Mucosa of descending colon (tissue), 3 donors: ENCODE results near the gene LYZL6. TPM values are rescaled to one million over a fixed set of nuclear protein-coding genes. Genes with fewer than 3 reads are reported as not detected.
A peak's percentile ranks its signal among the peaks of the same experiment; 100 is the strongest.

ENCODE experiments used
- ATAC-seq: fragments of 200-7000 bp; cut with Tn5 transposase; one replicate; pipeline ENCODE4 v1.9.1; 2020; ENCODE audit warnings: mild to moderate bottlenecking, moderate library complexity
- DNase-seq, 3 donors: peaks; one replicate each; pipeline ENCODE4 v3.0.0-alpha.2; 2020
- H3K36me3 ChIP-seq: fragments of 200-600 bp; one replicate; pipeline ENCODE4 v1.8.0; 2021; ENCODE audit warnings: low read depth, mild to moderate bottlenecking
- H3K4me1 ChIP-seq: fragments of 200-600 bp; one replicate; pipeline ENCODE4 v1.8.0; 2021; ENCODE audit warnings: low read depth, mild to moderate bottlenecking
- H3K4me3 ChIP-seq: fragments of 200-600 bp; one replicate; pipeline ENCODE4 v1.8.0; 2021; ENCODE audit warnings: mild to moderate bottlenecking
- H3K9me3 ChIP-seq: fragments of 200-600 bp; one replicate; pipeline ENCODE4 v1.8.0; 2021; ENCODE audit warnings: mild to moderate bottlenecking
- intact Hi-C, 2 donors: fragments of 100-400 bp; cut with DNase I in 1 of 2; cut with micrococcal nuclease in 1 of 2; formaldehyde crosslinking; loops; one replicate each; pipeline versions ENCODE4 v1.11.0 to v1.11.1; 2022; cut with DNase I, micrococcal nuclease
- total RNA-seq, 3 donors: library from RNA; stranded (reverse); fragmentation: NEBNext Ultra II Directional in 2 of 3; extraction: Animal tissue kit (Norgen Biotek cat#: 25700) in 2 of 3; gene quantifications; one replicate each; pipeline versions ENCODE4 v1.2.1 to v1.2.4, GENCODE V29; 2021 to 2023
- TF ChIP-seq, protein P1 (sequence below): fragments of 200-600 bp; IDR thresholded peaks from one replicate; pipeline ENCODE4 v1.8.0; 2022; ENCODE audit warnings: antibody characterized with exemption, mild to moderate bottlenecking
- donor health status: DM: no; HTN: no; CAD: no; lungs with moderate emphysema.
- donor health status: DM: no; HTN: no; CAD: no.
- donor health status: DM: no; HTN: yes; CAD: no.

The LYZL6 gene
- total RNA-seq, 3 donors from 2014 or later, result not detected

DNA sequence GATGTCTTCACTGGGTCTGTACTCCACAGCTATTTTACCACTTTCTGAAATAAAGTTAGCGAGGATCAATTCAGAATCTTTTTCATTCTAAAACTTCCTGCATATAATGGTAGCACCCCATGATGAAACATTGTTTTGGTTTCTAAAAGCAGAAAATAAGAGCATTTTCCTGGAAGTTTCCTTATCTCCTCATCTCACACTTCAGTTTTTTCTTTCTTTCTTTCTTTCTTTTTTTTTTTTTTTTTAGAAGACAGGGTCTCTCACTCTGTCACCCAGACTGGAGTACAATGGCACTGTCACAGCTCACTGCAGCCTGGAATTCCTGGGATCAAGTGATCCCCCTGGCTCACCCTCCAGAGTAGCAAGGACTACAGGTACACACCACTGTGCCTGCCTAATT, 23.3 kb downstream of the LYZL6 start:
- TF ChIP-seq, protein P1, sequence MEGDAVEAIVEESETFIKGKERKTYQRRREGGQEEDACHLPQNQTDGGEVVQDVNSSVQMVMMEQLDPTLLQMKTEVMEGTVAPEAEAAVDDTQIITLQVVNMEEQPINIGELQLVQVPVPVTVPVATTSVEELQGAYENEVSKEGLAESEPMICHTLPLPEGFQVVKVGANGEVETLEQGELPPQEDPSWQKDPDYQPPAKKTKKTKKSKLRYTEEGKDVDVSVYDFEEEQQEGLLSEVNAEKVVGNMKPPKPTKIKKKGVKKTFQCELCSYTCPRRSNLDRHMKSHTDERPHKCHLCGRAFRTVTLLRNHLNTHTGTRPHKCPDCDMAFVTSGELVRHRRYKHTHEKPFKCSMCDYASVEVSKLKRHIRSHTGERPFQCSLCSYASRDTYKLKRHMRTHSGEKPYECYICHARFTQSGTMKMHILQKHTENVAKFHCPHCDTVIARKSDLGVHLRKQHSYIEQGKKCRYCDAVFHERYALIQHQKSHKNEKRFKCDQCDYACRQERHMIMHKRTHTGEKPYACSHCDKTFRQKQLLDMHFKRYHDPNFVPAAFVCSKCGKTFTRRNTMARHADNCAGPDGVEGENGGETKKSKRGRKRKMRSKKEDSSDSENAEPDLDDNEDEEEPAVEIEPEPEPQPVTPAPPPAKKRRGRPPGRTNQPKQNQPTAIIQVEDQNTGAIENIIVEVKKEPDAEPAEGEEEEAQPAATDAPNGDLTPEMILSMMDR, result no peak
- DNase-seq (no peak), ATAC-seq (no peak)
- Histone ChIP-seq H3K36me3 (no peaks in the 10 kb centered on the region), H3K4me3 (no peak overlapping the region), H3K9me3 (no peaks in the 10 kb centered on the region), H3K4me1 (no peaks in the 10 kb centered on the region)
- intact Hi-C loops, result no loop called here

DNA sequence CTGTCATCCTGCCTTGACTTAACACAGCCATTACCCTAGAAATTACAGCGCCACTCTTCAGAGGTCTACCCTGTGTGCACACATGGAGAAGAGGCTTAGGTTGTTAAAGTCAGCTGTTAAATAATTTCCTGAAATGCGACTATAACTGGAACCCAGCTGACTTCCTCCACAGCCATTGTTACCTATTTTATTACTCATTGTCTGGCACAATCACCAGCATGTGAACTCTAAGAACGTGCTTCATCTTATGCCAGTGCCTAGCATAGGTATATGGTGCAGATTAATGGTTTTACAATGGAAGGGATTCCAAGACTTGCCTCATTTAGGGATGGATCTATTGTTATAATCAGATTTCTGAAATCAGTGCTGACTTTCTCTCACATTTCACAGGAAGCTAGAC, 24.8 kb downstream of the LYZL6 start:
- intact Hi-C loops, result no loop called here
- Histone ChIP-seq H3K36me3 (no peaks in the 10 kb centered on the region), H3K9me3 (no peaks in the 10 kb centered on the region), H3K4me1 (no peaks in the 10 kb centered on the region), H3K4me3 (no peak overlapping the region)
- no peak for DNase-seq
- TF ChIP-seq, protein P1, result no peak
- peak; percentile 40 for ATAC-seq

DNA sequence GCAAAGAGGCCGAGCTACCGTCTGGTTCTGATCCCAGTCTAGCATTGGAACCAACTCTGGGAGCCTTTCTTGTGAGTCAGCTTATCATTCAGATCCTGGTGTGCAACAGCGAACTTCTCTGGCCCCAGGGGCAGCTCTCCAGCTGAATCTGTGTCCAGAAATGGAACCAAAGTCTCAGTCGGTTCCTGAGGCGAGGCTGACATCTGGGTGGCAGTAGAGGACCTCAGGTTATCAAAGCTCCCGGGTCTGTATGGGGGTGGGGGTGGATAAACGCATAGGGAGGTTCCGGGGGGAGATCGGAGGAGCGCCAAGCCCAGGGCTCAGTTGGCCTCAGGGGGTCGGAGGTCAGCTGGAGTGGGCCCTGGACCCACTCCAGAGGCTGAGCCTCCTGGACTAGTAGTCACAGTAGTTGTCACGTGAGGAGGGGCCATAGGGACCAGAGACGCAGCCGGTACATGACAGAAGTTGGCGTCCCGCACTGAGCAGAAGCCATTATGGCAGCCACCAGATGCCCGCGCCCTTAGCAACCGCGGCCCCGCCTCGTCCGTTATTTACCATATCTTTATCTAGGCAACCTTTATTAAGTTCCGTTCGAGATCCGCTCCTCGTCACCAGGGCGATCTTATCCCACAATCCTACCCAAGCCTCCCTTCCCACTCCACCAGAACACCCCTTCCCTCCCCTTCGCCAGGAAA, 25.8 kb downstream of the LYZL6 start:
- H3K9me3 ChIP-seq, result no peaks in the 10 kb centered on the region
- intact Hi-C loops, result no loop called here
- no peaks in the 10 kb centered on the region for H3K4me1 ChIP-seq
- TF ChIP-seq, protein P1, result no peak
- no peak overlapping the region for H3K4me3 ChIP-seq
- H3K36me3 ChIP-seq, result no peaks in the 10 kb centered on the region
- ATAC-seq, result no peak
- DNase-seq, result no peak

DNA sequence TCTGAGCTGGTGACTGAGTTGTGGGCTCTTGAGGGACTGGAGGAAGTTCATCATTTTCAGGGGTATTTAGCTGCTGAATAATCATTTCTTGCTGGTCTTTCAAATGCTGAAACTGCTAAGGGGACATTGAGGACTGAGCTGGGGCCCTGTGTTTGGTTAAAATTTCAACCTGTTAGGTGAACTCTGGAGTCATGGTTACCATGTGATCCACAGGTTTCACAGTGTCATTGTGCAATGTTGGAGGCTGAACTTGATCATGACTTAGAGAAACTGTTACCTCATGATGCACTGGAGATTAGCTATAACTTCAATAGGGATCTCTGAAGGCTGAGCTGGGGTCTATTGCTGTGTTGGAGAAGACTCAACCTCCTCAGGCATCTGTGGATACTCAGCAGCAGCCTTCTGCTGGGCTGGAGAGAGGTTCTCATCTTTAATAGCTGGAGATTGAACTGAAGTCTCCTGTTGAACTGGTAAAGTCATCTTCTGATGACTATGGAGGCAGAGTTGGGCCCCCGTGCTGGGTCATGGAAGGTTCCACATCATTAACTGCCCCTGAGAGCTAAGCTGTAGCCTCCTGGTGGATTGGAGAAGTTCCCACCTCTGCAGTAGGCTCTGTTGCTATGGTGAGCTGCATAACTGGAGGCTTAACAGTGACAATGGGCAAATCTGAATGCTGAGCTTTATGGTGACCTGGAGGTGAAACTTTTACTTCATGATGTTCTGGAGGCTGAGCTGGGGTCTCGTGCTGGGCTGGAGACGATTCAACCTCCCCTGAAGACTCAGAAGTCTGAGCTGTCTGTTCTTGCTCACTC, 28.2 kb downstream of the LYZL6 start:
- TF ChIP-seq, protein P1, result no peak
- no peaks in the 10 kb centered on the region for H3K36me3 ChIP-seq
- no peak for DNase-seq
- H3K9me3 ChIP-seq, result no peaks in the 10 kb centered on the region
- intact Hi-C loops, result no loop called here
- H3K4me1 ChIP-seq, result no peaks in the 10 kb centered on the region
- H3K4me3 ChIP-seq, result no peak overlapping the region
- no peak for ATAC-seq

DNA sequence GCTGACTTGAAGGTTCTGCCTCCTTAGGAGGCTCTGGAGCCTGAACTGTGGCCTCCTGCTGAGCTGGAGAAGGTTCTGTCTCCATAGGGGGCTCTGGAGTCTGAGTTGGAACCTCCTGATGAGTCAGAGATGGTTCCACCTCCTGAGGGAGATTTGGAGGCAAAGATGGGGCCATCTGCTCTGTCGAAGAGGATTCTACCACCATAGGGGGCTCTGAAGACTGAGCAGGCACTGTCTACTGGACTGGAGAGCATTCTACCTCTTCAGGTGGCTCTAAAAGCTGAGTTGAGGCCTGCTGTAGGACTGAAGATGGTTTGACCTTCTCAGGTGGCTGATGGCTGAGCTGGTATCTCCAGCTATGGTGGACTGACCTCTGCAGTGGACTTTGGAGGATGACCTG, 29.2 kb downstream of the LYZL6 start:
- ATAC-seq, result no peak

More for the DNA sequence above, 29.2 kb downstream of the LYZL6 start:
- TF ChIP-seq, protein P1, result no peak
- Histone ChIP-seq H3K9me3 (no peaks in the 10 kb centered on the region), H3K36me3 (no peaks in the 10 kb centered on the region), H3K4me3 (no peak overlapping the region), H3K4me1 (no peaks in the 10 kb centered on the region)
- intact Hi-C loops, result no loop called here
- no peak for DNase-seq
